ENCODE data around the gene TLR5. TPM values are rescaled to one million over a fixed set of nuclear protein-coding genes. Genes with fewer than 3 reads are reported as not detected.
A peak's percentile ranks its signal among the peaks of the same experiment; 100 is the strongest.

Gene TLR5
- not detected in 2 replicates for total RNA-seq

GRCh38 chr1:223142795-223143536, at the start of gene TLR5:
Gene TLR5 (minus strand): TSS chr1:223143248. CDS start chr1:223113031, 30,217 bp downstream.
- intact Hi-C loops (cut with micrococcal nuclease) = loop anchor here (1.0 to 2.0 kb wide), 2 partner anchors 10 to 20 kb away; no protein-coding TSS in a partner anchor
- no peaks in the 10 kb centered on the region for H3K36me3 Mint-ChIP-seq (ENCODE audit: low read depth)
- no peak within 1 kb of the TSS for H3K27ac Mint-ChIP-seq
- ChIA-PET POLR2A (interaction anchor here (1.0 kb wide), 1 partner anchor 9 kb away, joined by 3 read pairs; no protein-coding TSS in a partner anchor), CTCF (interaction anchor here (1.0 to 3.1 kb wide), 3 partner anchors 10 to 541 kb away, joined by 3 to 24 read pairs (median 8); no protein-coding TSS in a partner anchor)
- TF ChIP-seq CTCF (IDR thresholded peaks at IDR 0.05) = no peak
- H3K4me3 Mint-ChIP-seq = peak within 1 kb of the TSS; percentile 72
- peaks cover 22% of the 10 kb centered on the region for H3K27me3 Mint-ChIP-seq
- peaks cover 4% of the 10 kb centered on the region for H3K9me3 Mint-ChIP-seq
- DNase-seq (peak; percentile 82), ATAC-seq (ENCODE audit: low read depth) (peak; percentile 93)
- H3K4me1 Mint-ChIP-seq = peaks cover 9% of the 10 kb centered on the region

- CTCF ChIA-PET = no interaction called here
Measured at GRCh38 chr1:223189903-223190724, 47.1 kb upstream of the TLR5 start.

GRCh38 chr1:223189525-223189902, 46.5 kb upstream of the TLR5 start:
- Mint-ChIP-seq H3K27me3 (peaks cover 6% of the 10 kb centered on the region), H3K36me3 (ENCODE audit: low read depth) (no peaks in the 10 kb centered on the region), H3K27ac (no peak overlapping the region), H3K4me3 (no peak overlapping the region), H3K9me3 (no peaks in the 10 kb centered on the region), H3K4me1 (no peaks in the 10 kb centered on the region)
- TF ChIP-seq CTCF (IDR thresholded peaks at IDR 0.05) = no peak
- intact Hi-C loops (cut with micrococcal nuclease) = no loop called here
- ChIA-PET CTCF (no interaction called here), POLR2A (no interaction called here)
- DNase-seq (no peak), ATAC-seq (ENCODE audit: low read depth) (no peak)

More at GRCh38 chr1:223189903-223190724, 47.1 kb upstream of the TLR5 start:
- no peak overlapping the region for H3K27ac Mint-ChIP-seq
- H3K27me3 Mint-ChIP-seq = peaks cover 6% of the 10 kb centered on the region
- POLR2A ChIA-PET = no interaction called here
- H3K36me3 Mint-ChIP-seq (ENCODE audit: low read depth) = no peaks in the 10 kb centered on the region
- no peak for DNase-seq
- no peak overlapping the region for H3K4me3 Mint-ChIP-seq
- H3K4me1 Mint-ChIP-seq = no peaks in the 10 kb centered on the region
- ATAC-seq (ENCODE audit: low read depth) = no peak
- intact Hi-C loops (cut with micrococcal nuclease) = no loop called here
- H3K9me3 Mint-ChIP-seq = no peaks in the 10 kb centered on the region
- TF ChIP-seq CTCF (IDR thresholded peaks at IDR 0.05) = no peak

- no peaks in the 10 kb centered on the region for H3K9me3 Mint-ChIP-seq
- TF ChIP-seq CTCF (IDR thresholded peaks at IDR 0.05) = no peak
- CTCF ChIA-PET = no interaction called here
- POLR2A ChIA-PET = no interaction called here
- intact Hi-C loops (cut with micrococcal nuclease) = no loop called here
- H3K27ac Mint-ChIP-seq = no peak overlapping the region
- H3K4me1 Mint-ChIP-seq = no peaks in the 10 kb centered on the region
- no peaks in the 10 kb centered on the region for H3K36me3 Mint-ChIP-seq (ENCODE audit: low read depth)
- H3K4me3 Mint-ChIP-seq = no peak overlapping the region
- DNase-seq = no peak
- ATAC-seq (ENCODE audit: low read depth) = no peak
- peaks cover 6% of the 10 kb centered on the region for H3K27me3 Mint-ChIP-seq
Measured at GRCh38 chr1:223188618-223189356, 45.7 kb upstream of the TLR5 start.

All from activated B cell treated with CpG ODN at 0.5 μM for 24 hours (primary cell).